ENCODE results near the gene PACS1.

The PACS1 gene

GRCh38 chr11:66184728-66185127 is 114.7 kb downstream of the PACS1 start:
- no peak for DNase-seq (ENCODE audit: extremely low read depth, low read depth)
- TF ChIP-seq CTCF (IDR thresholded peaks at IDR 0.05; ENCODE audit: low read depth, low read length) = no peak

- TF ChIP-seq CTCF (IDR thresholded peaks at IDR 0.05; ENCODE audit: low read depth, low read length) = no peak
- no peak for DNase-seq (ENCODE audit: extremely low read depth, low read depth)
Observed at GRCh38 chr11:66186470-66186869, 116.4 kb downstream of the PACS1 start.

- no peak for DNase-seq (ENCODE audit: extremely low read depth, low read depth)
- TF ChIP-seq CTCF (IDR thresholded peaks at IDR 0.05; ENCODE audit: low read depth, low read length) = no peak
Observed at GRCh38 chr11:66187453-66187852, 117.4 kb downstream of the PACS1 start.

GRCh38 chr11:66188580-66188979 is 118.5 kb downstream of the PACS1 start:
- peak; percentile 7 for DNase-seq (ENCODE audit: extremely low read depth, low read depth)

GRCh38 chr11:66189031-66189745 is 119.1 kb downstream of the PACS1 start:
- TF ChIP-seq CTCF (IDR thresholded peaks at IDR 0.05; ENCODE audit: low read depth, low read length) = no peak

More at GRCh38 chr11:66188580-66188979, 118.5 kb downstream of the PACS1 start:
- no peak for TF ChIP-seq CTCF (IDR thresholded peaks at IDR 0.05; ENCODE audit: low read depth, low read length)

GRCh38 chr11:66190786-66191185 is 120.7 kb downstream of the PACS1 start:
- TF ChIP-seq CTCF (IDR thresholded peaks at IDR 0.05; ENCODE audit: low read depth, low read length) = no peak
- DNase-seq (ENCODE audit: extremely low read depth, low read depth) = no peak

More at GRCh38 chr11:66189031-66189745, 119.1 kb downstream of the PACS1 start:
- no peak for DNase-seq (ENCODE audit: extremely low read depth, low read depth)

- no peak for DNase-seq (ENCODE audit: extremely low read depth, low read depth)
- no peak for TF ChIP-seq CTCF (IDR thresholded peaks at IDR 0.05; ENCODE audit: low read depth, low read length)
Observed at GRCh38 chr11:66192181-66192863, 122.2 kb downstream of the PACS1 start.
